Kasumi-1 (cell line): Measurements from ENCODE around the gene GP1BB.
A peak's percentile ranks its signal among the peaks of the same experiment; 100 is the strongest.
"Not testable (repeated sequence)": the region's sequence is repeated elsewhere in the genome, so short reads cannot be mapped to it uniquely, and the experiment has no call there.

Source experiments
- DNase-seq, 2 experiments: peaks; one replicate each; lab custom pipeline; 2025; lab: John Stamatoyannopoulos, UW

GP1BB gene

GRCh38 chr22:19714312-19715187, 8.8 kb upstream of the GP1BB start, which contains the start of gene SEPTIN5:
Gene SEPTIN5 (plus strand): TSS chr22:19714503. CDS start chr22:19714589, 86 bp downstream.
- DNase-seq = no peak

GRCh38 chr22:19715188-19715930, 8.0 kb upstream of the GP1BB start:
- DNase-seq = no peak

GRCh38 chr22:19716041-19716828, 7.1 kb upstream of the GP1BB start:
- no peak for DNase-seq

- DNase-seq = no peak
Observed at GRCh38 chr22:19716829-19717105, 6.6 kb upstream of the GP1BB start.

GRCh38 chr22:19717181-19717580, 6.2 kb upstream of the GP1BB start:
- no peak for DNase-seq

- peak; percentile 38 to 54 for DNase-seq
Observed at GRCh38 chr22:19717691-19718455, 5.5 kb upstream of the GP1BB start.

- no peak for DNase-seq
Observed at GRCh38 chr22:19718456-19719049, 4.8 kb upstream of the GP1BB start.

GRCh38 chr22:19719050-19719482, 4.3 kb upstream of the GP1BB start:
- peak; percentile 24 to 30 for DNase-seq

GRCh38 chr22:19719488-19720021, 3.8 kb upstream of the GP1BB start:
- no peak for DNase-seq

GRCh38 chr22:19720150-19720827, 3.0 kb upstream of the GP1BB start:
- no peak for DNase-seq

- DNase-seq = no peak
Observed at GRCh38 chr22:19720999-19721329, 2.4 kb upstream of the GP1BB start.

GRCh38 chr22:19721330-19722177, 1.8 kb upstream of the GP1BB start:
- no peak for DNase-seq

GRCh38 chr22:19722178-19722981, 959 bp upstream of the GP1BB start:
- no peak for DNase-seq

- no peak for DNase-seq
Observed at GRCh38 chr22:19722982-19723231, 432 bp upstream of the GP1BB start.

- no peak for DNase-seq
Observed at GRCh38 chr22:19723983-19724827, 866 bp downstream of the GP1BB start.

- DNase-seq = no peak
Observed at GRCh38 chr22:19724927-19725661, 1.8 kb downstream of the GP1BB start.

GRCh38 chr22:19726064-19726788, 2.9 kb downstream of the GP1BB start:
- DNase-seq = not testable (repeated sequence)
